K562 (cell line): ENCODE results near the gene UFC1. TPM values are rescaled to one million over a fixed set of nuclear protein-coding genes. Genes with fewer than 3 reads are reported as not detected.
A peak's percentile ranks its signal among the peaks of the same experiment; 100 is the strongest.

Experiments
- ATAC-seq: fragments of 200-7000 bp; cut with Tn5 transposase; 3 replicates; pipeline ENCODE4 v1.9.1; 2020; ENCODE audit warnings: moderate library complexity
- BruUV-seq: library from RNA; stranded (reverse); fragments of 400-500 nt; replicated peaks from 2 replicates; lab custom pipeline; 2021; lab: Mats Ljungman, UMichigan
- CTCF ChIA-PET: fragments of 300-600 bp; formaldehyde crosslinking; extraction: SDS; loops from one replicate; lab custom pipeline; 2021; ENCODE audit warnings: low intra/inter-chr PET ratio; lab: Yijun Ruan, JAX
- POLR2A ChIA-PET: fragments of 300-600, 350-650 bp; sonication (Branson Sonifier 250); formaldehyde crosslinking; extraction: SDS; loops from one replicate; lab custom pipeline; 2021; ENCODE audit warnings: antibody characterized with exemption, inconsistent platforms; lab: Yijun Ruan, JAX
- DNase-seq, 4 experiments: peaks; one replicate each; pipeline versions ENCODE4 v3.0.0 to v3.0.0-alpha.2; 2011 to 2018; ENCODE audit warnings: low spot score in 3 of 4, mixed read lengths in 3 of 4; ENCODE audit errors: extremely low read depth in 1 of 4
- FAIRE-seq: peaks from 2 replicates; lab custom pipeline; 2011; peaks lifted over from hg19 to GRCh38; lab: Jason Lieb, UNC
- H2AFZ ChIP-seq: 2 replicates; pipeline ENCODE4 v1.6.0; 2011; ENCODE audit warnings: low read depth, low read length, control low read depth, inconsistent platforms
- H3K27ac ChIP-seq: fragments of 200-600 bp; 3 replicates; pipeline ENCODE4 v1.8.0; 2011; ENCODE audit warnings: low read depth, mild to moderate bottlenecking, control low read depth, inconsistent platforms, low read length, moderate library complexity, mixed read lengths; ENCODE audit errors: extremely low read depth
- H3K27me3 ChIP-seq, 2 experiments: fragments of 300-600 bp in 1 of 2; 2 replicates in 1 of 2; 3 replicates in 1 of 2; pipeline versions ENCODE4 v1.6.0 to v1.8.0; 2011; ENCODE audit warnings: inconsistent platforms in 2 of 2, low read length in 2 of 2, mild to moderate bottlenecking in 1 of 2, mixed read lengths in 1 of 2, moderate library complexity in 1 of 2; ENCODE audit not compliant: control insufficient read depth in 2 of 2, insufficient read depth in 2 of 2
- H3K36me3 ChIP-seq: fragments of 300-600 bp; 3 replicates; pipeline ENCODE4 v1.8.0; 2011; ENCODE audit warnings: mild to moderate bottlenecking, low read length, inconsistent platforms; ENCODE audit not compliant: control insufficient read depth, insufficient read depth
- H3K4me1 ChIP-seq, 2 experiments: fragments of 200-600 bp in 1 of 2; replicated peaks in 1 of 2; 2 replicates in 1 of 2; 3 replicates in 1 of 2; pipeline versions ENCODE4 v1.5.1 to v1.8.0; 2011; ENCODE audit warnings: inconsistent platforms in 2 of 2, low read length in 2 of 2, mild to moderate bottlenecking in 1 of 2, mixed read lengths in 1 of 2, moderate library complexity in 1 of 2; ENCODE audit not compliant: control insufficient read depth in 2 of 2, insufficient read depth in 2 of 2
- H3K4me2 ChIP-seq: 2 replicates; pipeline ENCODE4 v1.6.1; 2011; ENCODE audit warnings: low read length, control low read depth, inconsistent platforms, mixed read lengths; ENCODE audit not compliant: insufficient read depth
- H3K4me3 ChIP-seq: fragments of 200-600 bp; sonication (generic), shearing (Covaris generic); 2 replicates; pipeline ENCODE4 v1.5.1; 2016; ENCODE audit warnings: control low read depth, inconsistent platforms
- H3K79me2 ChIP-seq: fragments of 200-600 bp; 3 replicates; pipeline ENCODE4 v1.8.0; 2011; ENCODE audit warnings: low read length, inconsistent platforms; ENCODE audit not compliant: control insufficient read depth, insufficient read depth
- H3K9ac ChIP-seq, 2 experiments: 2 replicates each; pipeline versions ENCODE4 v1.6.0 to v1.6.1; 2011; ENCODE audit warnings: low read depth in 2 of 2, low read length in 2 of 2, control low read depth in 1 of 2, inconsistent platforms in 1 of 2, mild to moderate bottlenecking in 1 of 2, mixed read lengths in 1 of 2; ENCODE audit not compliant: insufficient read depth in 1 of 2
- H3K9me1 ChIP-seq: one replicate; pipeline ENCODE4 v1.6.0; 2011; ENCODE audit warnings: inconsistent platforms, mild to moderate bottlenecking, low read length, moderate library complexity; ENCODE audit not compliant: control insufficient read depth, insufficient read depth
- H3K9me3 ChIP-seq: replicated peaks from 2 replicates; pipeline ENCODE4 v1.5.1; 2011; ENCODE audit warnings: low read depth, low read length, inconsistent platforms; ENCODE audit not compliant: control insufficient read depth, insufficient read depth
- H4K20me1 ChIP-seq: replicated peaks from 2 replicates; pipeline ENCODE4 v1.6.1; 2011; ENCODE audit warnings: low read length, inconsistent platforms, mixed read lengths; ENCODE audit not compliant: control insufficient read depth, insufficient read depth
- CSDE1 ChIP-seq, 2 experiments: fragments of 450-650 bp; IDR thresholded peaks; 2 replicates each; pipeline ENCODE4 v1.6.1; 2016; ENCODE audit warnings: mild to moderate bottlenecking in 1 of 2
- LEF1 ChIP-seq: fragments of 450-650 bp; IDR thresholded peaks from 2 replicates; pipeline ENCODE4 v1.6.1; 2016; ENCODE audit warnings: mild to moderate bottlenecking
- NEUROD1 ChIP-seq: fragments of 150-350 bp; IDR thresholded peaks from 2 replicates; pipeline ENCODE4 v1.6.1; 2014; ENCODE audit warnings: borderline replicate concordance, low read length, low read depth; ENCODE audit not compliant: partially characterized antibody
- SNRNP70 ChIP-seq: fragments of 200-400 bp; formaldehyde crosslinking; optimal IDR thresholded peaks from 2 replicates; pipeline ENCODE3; 2017; ENCODE audit warnings: low read depth, low read length
- ZNF263 ChIP-seq: sonication (generic); formaldehyde crosslinking; IDR thresholded peaks from 2 replicates; pipeline ENCODE4 v1.8.0; 2022; ENCODE audit warnings: mild to moderate bottlenecking, missing genetic modification reagents, borderline replicate concordance
- ZNF57 ChIP-seq: fragments of 450-650 bp; formaldehyde crosslinking; IDR thresholded peaks from 2 replicates; pipeline ENCODE4 v1.4.0; 2020; ENCODE audit warnings: mild to moderate bottlenecking, moderate library complexity
- WGBS: fragments of 100-300 bp; shearing (Covaris generic); methylation state at CpG from one replicate; pipeline ENCODE4 v1.1.6; 2016; ENCODE audit warnings: low coverage, mixed read lengths; ENCODE audit not compliant: insufficient coverage; ENCODE audit errors: missing lambda C conversion rate; 5-methylcytosine and 5-hydroxymethylcytosine counted together
- in situ Hi-C: fragments of 300-500 bp; cut with MboI; formaldehyde crosslinking; loops from 4 replicates; pipeline ENCODE4 v1.15.0; 2018; ENCODE audit warnings: inconsistent platforms, mixed read lengths
- intact Hi-C: fragments of 100-400 bp; cut with micrococcal nuclease; formaldehyde crosslinking; loops from 2 replicates; pipeline ENCODE4 v1.14.2; 2022
- polyA plus RNA-seq, 8 experiments: library from polyadenylated mRNA; depleted of rRNA in 4 of 8; stranded (reverse) in 5 of 8; unstranded in 3 of 8; fragments of >200 nt; fragmentation: Nextera tagmentation in 2 of 8; fragmentation: Illumina TruSeq in 1 of 8; extraction: Ambion mirVana in 2 of 8; extraction: Trizol in 1 of 8; gene quantifications; 2 replicates each; pipeline versions ENCODE4 v1.2.1 to v1.2.3, GENCODE V29; 2011 to 2014; ENCODE audit warnings: inconsistent platforms in 1 of 8, missing spikeins in 1 of 8
- total RNA-seq, 7 experiments: library from RNA; depleted of rRNA in 6 of 7; stranded (reverse); fragments of >200 nt in 6 of 7; fragmentation: Illumina TruSeq in 2 of 7; extraction: Trizol in 2 of 7; gene quantifications; 2 replicates each; pipeline versions ENCODE4 v1.2.1 to v1.2.3, GENCODE V29; 2011 to 2021; ENCODE audit warnings: low replicate concordance in 1 of 7
- TF ChIP-seq, protein P1 (sequence below): fragments of 450-650 bp; formaldehyde crosslinking; IDR thresholded peaks from 2 replicates; pipeline ENCODE4 v1.4.0; 2020; ENCODE audit warnings: mild to moderate bottlenecking, moderate library complexity
- TF ChIP-seq, protein P2 (sequence below): fragments of 450-650 bp; conservative IDR thresholded peaks from 2 replicates; pipeline ENCODE4 v1.6.1; 2016; ENCODE audit warnings: missing genetic modification characterization, low read depth, mild to moderate bottlenecking, missing compliant biosample characterization, moderate library complexity
- TF ChIP-seq, protein P3 (sequence below): fragments of 450-650 bp; IDR thresholded peaks from 2 replicates; pipeline ENCODE4 v1.6.1; 2018; ENCODE audit not compliant: partially characterized antibody

UFC1 gene
- total and polyA plus RNA-seq, 9 of the 15 experiments (the other 6 are each of a cell fraction or from before 2014, with no cell fraction given): 92.8 to 220 (median 161) TPM

DNA sequence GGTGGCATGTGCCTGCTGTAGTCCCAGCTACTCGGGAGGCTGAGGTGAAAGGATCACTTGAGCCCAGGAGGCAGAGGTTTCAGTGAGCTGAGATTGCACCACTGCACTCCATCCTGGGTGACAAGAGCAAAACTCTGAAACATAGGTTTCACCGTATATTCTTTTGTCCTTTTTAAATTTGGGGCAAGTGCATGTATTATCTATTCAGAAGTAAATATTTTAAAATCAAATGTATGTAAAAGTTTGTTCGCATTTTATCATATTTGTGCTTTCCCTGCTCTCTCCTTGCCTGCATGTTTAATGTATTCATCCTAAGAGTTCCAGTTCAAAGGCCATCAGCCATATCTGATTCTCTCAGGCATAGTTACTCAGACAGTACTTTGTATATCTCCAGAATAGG is 7.9 kb upstream of the UFC1 start:
- in situ Hi-C loops (no loop called here), intact Hi-C loops (no loop called here)
- no peaks in the 10 kb centered on the region for H3K27me3 ChIP-seq
- no peak overlapping the region for H3K4me2 ChIP-seq
- ATAC-seq (no peak), FAIRE-seq (no peak), DNase-seq (no peak)
- no peak overlapping the region for H3K4me3 ChIP-seq
- no peak overlapping the region for H2AFZ ChIP-seq
- WGBS: 21% methylated on average over 3 of the region's 3 CpGs
- no peaks in the 10 kb centered on the region for H4K20me1 ChIP-seq
- H3K9me3 ChIP-seq: no peaks in the 10 kb centered on the region
- BruUV-seq: no TSS peak
- CTCF ChIA-PET: no interaction called here
- H3K9ac ChIP-seq: no peak overlapping the region
- TF ChIP-seq CSDE1 (IDR thresholded peaks at IDR 0.05) (no peak), ZNF57 (no peak), SNRNP70 (no peak), LEF1 (no peak), ZNF263 (CRISPR knock-in tag) (no peak), NEUROD1 (no peak)
- TF ChIP-seq, protein P1, sequence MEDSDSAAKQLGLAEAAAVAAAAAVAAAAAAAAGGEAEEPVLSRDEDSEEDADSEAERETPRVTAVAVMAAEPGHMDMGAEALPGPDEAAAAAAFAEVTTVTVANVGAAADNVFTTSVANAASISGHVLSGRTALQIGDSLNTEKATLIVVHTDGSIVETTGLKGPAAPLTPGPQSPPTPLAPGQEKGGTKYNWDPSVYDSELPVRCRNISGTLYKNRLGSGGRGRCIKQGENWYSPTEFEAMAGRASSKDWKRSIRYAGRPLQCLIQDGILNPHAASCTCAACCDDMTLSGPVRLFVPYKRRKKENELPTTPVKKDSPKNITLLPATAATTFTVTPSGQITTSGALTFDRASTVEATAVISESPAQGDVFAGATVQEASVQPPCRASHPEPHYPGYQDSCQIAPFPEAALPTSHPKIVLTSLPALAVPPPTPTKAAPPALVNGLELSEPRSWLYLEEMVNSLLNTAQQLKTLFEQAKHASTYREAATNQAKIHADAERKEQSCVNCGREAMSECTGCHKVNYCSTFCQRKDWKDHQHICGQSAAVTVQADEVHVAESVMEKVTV: no peak
- TF ChIP-seq, protein P2, sequence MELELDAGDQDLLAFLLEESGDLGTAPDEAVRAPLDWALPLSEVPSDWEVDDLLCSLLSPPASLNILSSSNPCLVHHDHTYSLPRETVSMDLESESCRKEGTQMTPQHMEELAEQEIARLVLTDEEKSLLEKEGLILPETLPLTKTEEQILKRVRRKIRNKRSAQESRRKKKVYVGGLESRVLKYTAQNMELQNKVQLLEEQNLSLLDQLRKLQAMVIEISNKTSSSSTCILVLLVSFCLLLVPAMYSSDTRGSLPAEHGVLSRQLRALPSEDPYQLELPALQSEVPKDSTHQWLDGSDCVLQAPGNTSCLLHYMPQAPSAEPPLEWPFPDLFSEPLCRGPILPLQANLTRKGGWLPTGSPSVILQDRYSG: no peak
- TF ChIP-seq, protein P3, sequence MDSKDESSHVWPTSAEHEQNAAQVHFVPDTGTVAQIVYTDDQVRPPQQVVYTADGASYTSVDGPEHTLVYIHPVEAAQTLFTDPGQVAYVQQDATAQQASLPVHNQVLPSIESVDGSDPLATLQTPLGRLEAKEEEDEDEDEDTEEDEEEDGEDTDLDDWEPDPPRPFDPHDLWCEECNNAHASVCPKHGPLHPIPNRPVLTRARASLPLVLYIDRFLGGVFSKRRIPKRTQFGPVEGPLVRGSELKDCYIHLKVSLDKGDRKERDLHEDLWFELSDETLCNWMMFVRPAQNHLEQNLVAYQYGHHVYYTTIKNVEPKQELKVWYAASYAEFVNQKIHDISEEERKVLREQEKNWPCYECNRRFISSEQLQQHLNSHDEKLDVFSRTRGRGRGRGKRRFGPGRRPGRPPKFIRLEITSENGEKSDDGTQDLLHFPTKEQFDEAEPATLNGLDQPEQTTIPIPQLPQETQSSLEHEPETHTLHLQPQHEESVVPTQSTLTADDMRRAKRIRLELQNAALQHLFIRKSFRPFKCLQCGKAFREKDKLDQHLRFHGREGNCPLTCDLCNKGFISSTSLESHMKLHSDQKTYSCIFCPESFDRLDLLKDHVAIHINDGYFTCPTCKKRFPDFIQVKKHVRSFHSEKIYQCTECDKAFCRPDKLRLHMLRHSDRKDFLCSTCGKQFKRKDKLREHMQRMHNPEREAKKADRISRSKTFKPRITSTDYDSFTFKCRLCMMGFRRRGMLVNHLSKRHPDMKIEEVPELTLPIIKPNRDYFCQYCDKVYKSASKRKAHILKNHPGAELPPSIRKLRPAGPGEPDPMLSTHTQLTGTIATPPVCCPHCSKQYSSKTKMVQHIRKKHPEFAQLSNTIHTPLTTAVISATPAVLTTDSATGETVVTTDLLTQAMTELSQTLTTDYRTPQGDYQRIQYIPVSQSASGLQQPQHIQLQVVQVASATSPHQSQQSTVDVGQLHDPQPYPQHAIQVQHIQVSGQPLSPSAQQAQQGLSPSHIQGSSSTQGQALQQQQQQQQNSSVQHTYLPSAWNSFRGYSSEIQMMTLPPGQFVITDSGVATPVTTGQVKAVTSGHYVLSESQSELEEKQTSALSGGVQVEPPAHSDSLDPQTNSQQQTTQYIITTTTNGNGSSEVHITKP: peak; percentile 79
- peaks cover 0 to 4% of the 10 kb centered on the region in 2 experiments; a peak in 2 of 5 replicates for H3K4me1 ChIP-seq
- POLR2A ChIA-PET: interaction anchor here (0.6 kb wide), 2 partner anchors 14 to 194 kb away, joined by 3 read pairs; partner anchors contain the start of gene USP21
- H3K79me2 ChIP-seq: no peaks in the 10 kb centered on the region
- H3K9me1 ChIP-seq: no peaks in the 10 kb centered on the region
- no peaks in the 10 kb centered on the region for H3K36me3 ChIP-seq
- no peak overlapping the region for H3K27ac ChIP-seq
